BJ (cell line): ENCODE data around the gene TMEM101. TPM values are rescaled to one million over a fixed set of nuclear protein-coding genes. Genes with fewer than 3 reads are reported as not detected.
"Not testable (repeated sequence)": the region's sequence is repeated elsewhere in the genome, so short reads cannot be mapped to it uniquely, and the experiment has no call there.

Experiments
- CTCF ChIA-PET: fragments of 350-600 bp; formaldehyde crosslinking; extraction: SDS; loops from one replicate; lab custom pipeline; 2021; ENCODE audit warnings: antibody characterized with exemption, inconsistent platforms; lab: Yijun Ruan, JAX
- POLR2A ChIA-PET: fragments of 300-600 bp; sonication (Branson Sonifier 250); formaldehyde crosslinking; extraction: SDS; loops from one replicate; lab custom pipeline; 2021; ENCODE audit warnings: antibody characterized with exemption; lab: Charles Lee
- DNase-seq: peaks from one replicate; pipeline ENCODE4 v3.0.0-alpha.2; 2011; ENCODE audit warnings: low read depth
- H3K27me3 ChIP-seq: 2 replicates; pipeline ENCODE4 v1.6.0; 2011; ENCODE audit warnings: low read length; ENCODE audit not compliant: control insufficient read depth, insufficient read depth
- H3K36me3 ChIP-seq: 2 replicates; pipeline ENCODE4 v1.5.1; 2011; ENCODE audit warnings: low read length; ENCODE audit not compliant: control insufficient read depth, insufficient read depth
- H3K4me3 ChIP-seq: 2 replicates; pipeline ENCODE4 v1.5.1; 2011; ENCODE audit warnings: low read depth, mild to moderate bottlenecking, control low read depth, low read length
- CTCF ChIP-seq: IDR thresholded peaks from 2 replicates; pipeline ENCODE4 v1.5.1; 2011; ENCODE audit warnings: low read depth, mild to moderate bottlenecking, control low read depth, inconsistent platforms, low read length, moderate library complexity; ENCODE audit not compliant: insufficient read depth
- polyA plus RNA-seq: library from polyadenylated mRNA; depleted of rRNA; stranded (reverse); fragments of >200 nt; gene quantifications from 2 replicates; pipeline ENCODE4 v1.2.3, GENCODE V29; 2011

Gene TMEM101
- polyA plus RNA-seq, 1 experiment = 47.9 TPM

GRCh38 chr17:43976963-43977837 is 37.6 kb downstream of the TMEM101 start:
- no peak for DNase-seq
- Histone ChIP-seq H3K27me3 (peaks cover 21% of the 10 kb centered on the region), H3K36me3 (no peaks in the 10 kb centered on the region), H3K4me3 (no peak overlapping the region)
- TF ChIP-seq CTCF = no peak
- POLR2A ChIA-PET = no interaction called here
- CTCF ChIA-PET = no interaction called here

- Histone ChIP-seq H3K36me3 (no peaks in the 10 kb centered on the region), H3K4me3 (no peak overlapping the region), H3K27me3 (peaks cover 20% of the 10 kb centered on the region)
- DNase-seq = no peak
- ChIA-PET POLR2A (no interaction called here), CTCF (no interaction called here)
- no peak for TF ChIP-seq CTCF
These were observed 38.9 kb downstream of the TMEM101 start for GRCh38 chr17:43975898-43976297.

GRCh38 chr17:43974382-43975266 is 40.1 kb downstream of the TMEM101 start:
- Histone ChIP-seq H3K27me3 (peaks cover 20% of the 10 kb centered on the region), H3K36me3 (no peaks in the 10 kb centered on the region), H3K4me3 (no peak overlapping the region)
- no peak for TF ChIP-seq CTCF
- DNase-seq = no peak
- ChIA-PET CTCF (no interaction called here), POLR2A (no interaction called here)

- H3K4me3 ChIP-seq, POLR2A ChIA-PET, DNase-seq, H3K36me3 ChIP-seq: not testable (repeated sequence)
- H3K27me3 ChIP-seq = peaks cover 15% of the 10 kb centered on the region
- CTCF ChIA-PET = interaction anchor here (0.5 to 1.6 kb wide), 4 partner anchors 10 to 1670 kb away, joined by 3 to 10 read pairs (median 4); no protein-coding TSS in a partner anchor
These were observed 42.1 kb downstream of the TMEM101 start for GRCh38 chr17:43972444-43973212.

GRCh38 chr17:43971436-43971835 is 43.3 kb downstream of the TMEM101 start:
- H3K4me3 ChIP-seq, DNase-seq, H3K36me3 ChIP-seq, H3K27me3 ChIP-seq, POLR2A ChIA-PET: not testable (repeated sequence)
- CTCF ChIA-PET = interaction anchor here (0.8 to 1.6 kb wide), 5 partner anchors 11 to 28 kb away, joined by 3 to 10 read pairs (median 4); no protein-coding TSS in a partner anchor
